Measurements from ENCODE around the gene DLGAP3.
"Not testable (repeated sequence)": the region's sequence is repeated elsewhere in the genome, so short reads cannot be mapped to it uniquely, and the experiment has no call there.

Gene DLGAP3

GRCh38 chr1:34825455-34826091, 103.9 kb downstream of the DLGAP3 start:
- no peak overlapping the region for H3K4me3 ChIP-seq (ENCODE audit: low read depth, low read length)
- in situ Hi-C loops (cut with HindIII; ENCODE audit: low sequenced_read_pairs) = no loop called here
- DNase-seq (ENCODE audit: low read depth) = no peak
- TF ChIP-seq CTCF (IDR thresholded peaks at IDR 0.05; ENCODE audit: low read depth, low read length, missing control alignments) = no peak

- no peak for DNase-seq (ENCODE audit: low read depth)
- H3K4me3 ChIP-seq (ENCODE audit: low read depth, low read length) = no peak overlapping the region
- TF ChIP-seq CTCF (IDR thresholded peaks at IDR 0.05; ENCODE audit: low read depth, low read length, missing control alignments) = no peak
- in situ Hi-C loops (cut with HindIII; ENCODE audit: low sequenced_read_pairs) = no loop called here
Measured at GRCh38 chr1:34824817-34825454, 104.5 kb downstream of the DLGAP3 start.

GRCh38 chr1:34822202-34822601, 107.2 kb downstream of the DLGAP3 start:
- DNase-seq (ENCODE audit: low read depth) = no peak
- in situ Hi-C loops (cut with HindIII; ENCODE audit: low sequenced_read_pairs) = no loop called here
- H3K4me3 ChIP-seq (ENCODE audit: low read depth, low read length) = no peak overlapping the region
- no peak for TF ChIP-seq CTCF (IDR thresholded peaks at IDR 0.05; ENCODE audit: low read depth, low read length, missing control alignments)

- H3K4me3 ChIP-seq (ENCODE audit: low read depth, low read length); in situ Hi-C loops (cut with HindIII; ENCODE audit: low sequenced_read_pairs); DNase-seq (ENCODE audit: low read depth): not testable (repeated sequence)
Measured at GRCh38 chr1:34818862-34819261, 110.6 kb downstream of the DLGAP3 start.

GRCh38 chr1:34816778-34817177, 112.7 kb downstream of the DLGAP3 start:
- in situ Hi-C loops (cut with HindIII; ENCODE audit: low sequenced_read_pairs) = no loop called here
- TF ChIP-seq CTCF (IDR thresholded peaks at IDR 0.05; ENCODE audit: low read depth, low read length, missing control alignments) = no peak
- no peak for DNase-seq (ENCODE audit: low read depth)
- no peak overlapping the region for H3K4me3 ChIP-seq (ENCODE audit: low read depth, low read length)

GRCh38 chr1:34816332-34816731, 113.1 kb downstream of the DLGAP3 start:
- in situ Hi-C loops (cut with HindIII; ENCODE audit: low sequenced_read_pairs) = no loop called here
- no peak for TF ChIP-seq CTCF (IDR thresholded peaks at IDR 0.05; ENCODE audit: low read depth, low read length, missing control alignments)
- DNase-seq (ENCODE audit: low read depth) = no peak
- H3K4me3 ChIP-seq (ENCODE audit: low read depth, low read length) = no peak overlapping the region

Data from astrocyte of the cerebellum (primary cell).